GM12878 (cell line): ENCODE results near the gene STK40. TPM values are rescaled to one million over a fixed set of nuclear protein-coding genes. Genes with fewer than 3 reads are reported as not detected.

Source experiments
- ATAC-seq: fragments of 200-7000 bp; cut with Tn5 transposase; 3 replicates; pipeline ENCODE4 v1.9.1; 2020; ENCODE audit warnings: mild to moderate bottlenecking, moderate library complexity
- BruUV-seq: library from RNA; stranded (reverse); fragments of 400-500 nt; replicated peaks from 2 replicates; lab custom pipeline; 2021; lab: Mats Ljungman, UMichigan
- CTCF ChIA-PET: fragments of 300-600 bp; sonication (Branson Sonifier 250); formaldehyde crosslinking; extraction: SDS; loops from one replicate; lab custom pipeline; 2021; ENCODE audit warnings: inconsistent platforms; lab: Yijun Ruan, JAX
- POLR2A ChIA-PET: fragments of 350-600 bp; formaldehyde crosslinking; extraction: SDS; loops from one replicate; lab custom pipeline; 2021; ENCODE audit warnings: inconsistent platforms; lab: Charles Lee
- RAD21 ChIA-PET: fragments of 300-600 bp; sonication (Branson Sonifier 250); formaldehyde crosslinking; loops from one replicate; lab custom pipeline; 2023; ENCODE audit warnings: antibody characterized with exemption; ENCODE audit not compliant: unreplicated experiment; lab: Charles Lee
- SMC1A ChIA-PET: fragments of 300-600 bp; sonication (Branson Sonifier 250); formaldehyde crosslinking; loops from one replicate; lab custom pipeline; 2023; ENCODE audit not compliant: unreplicated experiment, uncharacterized antibody; lab: Charles Lee
- DNase-seq: peaks from one replicate; pipeline ENCODE4 v3.0.0-alpha.2; 2011; ENCODE audit warnings: low read depth, low spot score
- FAIRE-seq: peaks from 3 replicates; lab custom pipeline; 2011; peaks lifted over from hg19 to GRCh38; lab: Jason Lieb, UNC
- H2AFZ ChIP-seq: 2 replicates; pipeline ENCODE4 v1.6.0; 2011; ENCODE audit warnings: low read depth, low read length, control low read depth; ENCODE audit not compliant: control insufficient read depth
- H3K27ac ChIP-seq: 2 replicates; pipeline ENCODE4 v1.5.1; 2011; ENCODE audit warnings: control low read depth; ENCODE audit not compliant: control insufficient read depth, insufficient read depth
- H3K27me3 ChIP-seq, 2 experiments: replicated peaks in 1 of 2; 2 replicates each; pipeline versions ENCODE4 v1.6.0 to v1.6.1; 2011; ENCODE audit warnings: low read length in 1 of 2; ENCODE audit not compliant: control insufficient read depth in 2 of 2, insufficient read depth in 2 of 2
- H3K36me3 ChIP-seq, 2 experiments: 2 replicates each; pipeline ENCODE4 v1.5.1; 2011; ENCODE audit warnings: low read length in 1 of 2; ENCODE audit not compliant: control insufficient read depth in 2 of 2, insufficient read depth in 2 of 2
- H3K4me1 ChIP-seq: 2 replicates; pipeline ENCODE4 v1.6.1; 2011; ENCODE audit warnings: mild to moderate bottlenecking, low read length, moderate library complexity, mixed read lengths; ENCODE audit not compliant: control insufficient read depth, insufficient read depth
- H3K4me2 ChIP-seq: 2 replicates; pipeline ENCODE4 v1.6.0; 2011; ENCODE audit warnings: control low read depth; ENCODE audit not compliant: control insufficient read depth, insufficient read depth
- H3K4me3 ChIP-seq: fragments of 200-600 bp; sonication (generic); 2 replicates; pipeline ENCODE4 v1.5.1; 2016
- H3K79me2 ChIP-seq: 2 replicates; pipeline ENCODE4 v1.6.0; 2011; ENCODE audit warnings: low read length; ENCODE audit not compliant: control insufficient read depth, insufficient read depth
- H3K9ac ChIP-seq: 2 replicates; pipeline ENCODE4 v1.8.0; 2011; ENCODE audit warnings: low read length, control low read depth, mixed read lengths; ENCODE audit not compliant: control insufficient read depth, insufficient read depth
- H3K9me3 ChIP-seq: replicated peaks from 3 replicates; pipeline ENCODE4 v1.5.1; 2011; ENCODE audit warnings: mild to moderate bottlenecking, low read length; ENCODE audit not compliant: control insufficient read depth, insufficient read depth
- H4K20me1 ChIP-seq: 2 replicates; pipeline ENCODE4 v1.6.0; 2011; ENCODE audit not compliant: control insufficient read depth, insufficient read depth
- CHD1 ChIP-seq: IDR thresholded peaks from 2 replicates; pipeline ENCODE4 v1.6.1; 2012; ENCODE audit warnings: low read depth, low read length, improper control_type of control experiment
- CREB1 ChIP-seq: IDR thresholded peaks from 2 replicates; pipeline ENCODE4 v1.6.1; 2012; ENCODE audit warnings: low read depth, mild to moderate bottlenecking, inconsistent platforms
- DPF2 ChIP-seq: fragments of 450-650 bp; IDR thresholded peaks from 2 replicates; pipeline ENCODE4 v1.6.1; 2017; ENCODE audit warnings: mild to moderate bottlenecking
- IKZF1 ChIP-seq: fragments of 450-650 bp; conservative IDR thresholded peaks from 2 replicates; pipeline ENCODE4 v1.6.1; 2017; ENCODE audit warnings: antibody characterized with exemption, mild to moderate bottlenecking
- POLR2AphosphoS5 ChIP-seq: IDR thresholded peaks from 2 replicates; pipeline ENCODE4 v1.6.1; 2011; ENCODE audit warnings: mild to moderate bottlenecking, low read length, inconsistent platforms
- SREBF1 ChIP-seq: IDR thresholded peaks from 2 replicates; pipeline ENCODE4 v1.6.1; 2012; ENCODE audit warnings: mild to moderate bottlenecking, low read length
- STAT1 ChIP-seq: fragments of 450-650 bp; conservative IDR thresholded peaks from 2 replicates; pipeline ENCODE4 v1.6.1; 2014; ENCODE audit warnings: antibody characterized with exemption, mild to moderate bottlenecking
- TBL1XR1 ChIP-seq: IDR thresholded peaks from 2 replicates; pipeline ENCODE4 v1.6.1; 2012; ENCODE audit warnings: low read depth, low read length, improper control_type of control experiment
- ZBTB11 ChIP-seq: fragments of 450-650 bp; formaldehyde crosslinking; IDR thresholded peaks from 2 replicates; pipeline ENCODE4 v1.5.0; 2022; ENCODE audit warnings: mild to moderate bottlenecking, missing genetic modification characterization
- WGBS: methylation state at CpG from one replicate; pipeline ENCODE4 v1.1.6; 2016; ENCODE audit warnings: low lambda C conversion rate; ENCODE audit not compliant: insufficient replicate concordance, insufficient coverage; ENCODE audit errors: missing lambda C conversion rate; 5-methylcytosine and 5-hydroxymethylcytosine counted together
- in situ Hi-C: fragments of 300-500 bp; cut with MboI; formaldehyde crosslinking; loops from 9 replicates; pipeline ENCODE4 v1.14.3; 2018; ENCODE audit warnings: mixed read lengths
- intact Hi-C: fragments of 100-400 bp; cut with micrococcal nuclease; formaldehyde crosslinking; loops from one replicate; pipeline ENCODE4 v1.14.2; 2022; ENCODE audit not compliant: unreplicated experiment
- polyA plus RNA-seq, 11 experiments: library from polyadenylated mRNA; depleted of rRNA in 4 of 11; unstranded in 6 of 11; stranded (reverse) in 5 of 11; fragments of >200 nt; fragmentation: Nextera tagmentation in 4 of 11; fragmentation: Illumina TruSeq in 1 of 11; extraction: Ambion mirVana in 4 of 11; extraction: Trizol in 1 of 11; gene quantifications; 1 replicate in 1 of 11; 2 replicates in 10 of 11; pipeline versions ENCODE4 v1.2.1 to v1.2.3, GENCODE V29; 2011 to 2016; ENCODE audit warnings: inconsistent platforms in 2 of 11, missing spikeins in 2 of 11, low read depth in 1 of 11
- total RNA-seq, 4 experiments: library from RNA; depleted of rRNA in 3 of 4; stranded (reverse); fragments of >200 nt in 3 of 4; fragmentation: Illumina TruSeq in 1 of 4; extraction: Trizol in 1 of 4; gene quantifications; 2 replicates each; pipeline versions ENCODE4 v1.2.1 to v1.2.3, GENCODE V29; 2013 to 2021

Gene STK40
- total and polyA plus RNA-seq, 10 of the 15 experiments (the other 5 are each of a cell fraction or from before 2014, with no cell fraction given), result 0.27 to 51.0 (median 29.5) TPM

GRCh38 chr1:36359911-36360550 is 25.7 kb downstream of the STK40 start:
- no peaks in the 10 kb centered on the region for H4K20me1 ChIP-seq
- no peak overlapping the region for H3K4me3 ChIP-seq
- no peak for TF ChIP-seq POLR2AphosphoS5
- no peak for TF ChIP-seq SREBF1
- TF ChIP-seq DPF2, result 0 out of 2 replicates have a peak, but pooled peaks have one; percentile 30
- no peak for TF ChIP-seq IKZF1
- TF ChIP-seq CREB1, result 0 out of 2 replicates have a peak, but pooled peaks have one; percentile 48
- TF ChIP-seq CHD1, result no peak
- TF ChIP-seq STAT1, result no peak
- no peak for TF ChIP-seq ZBTB11 (CRISPR knock-in tag)
- no peak for TF ChIP-seq TBL1XR1
- TF ChIP-seq, all 136 proteins: peak for 2
- Histone ChIP-seq H2AFZ (no peak overlapping the region), H3K9ac (no peak overlapping the region), H3K4me2 (no peak overlapping the region), H3K9me3 (no peaks in the 10 kb centered on the region), H3K4me1 (peaks cover 6% of the 10 kb centered on the region), H3K27me3 (no peaks in the 10 kb centered on the region), H3K27ac (no peak overlapping the region), H3K79me2 (no peaks in the 10 kb centered on the region; the same call in none of the 2 replicates), H3K36me3 (peaks cover 5 to 27% of the 10 kb centered on the region in 2 experiments)
- BruUV-seq, result no TSS peak
- ChIA-PET CTCF (interaction anchor here (0.6 to 3.3 kb wide), 10 partner anchors 8 to 1089 kb away, joined by 3 to 14 read pairs (median 3); partner anchors contain the start of gene TRAPPC3), RAD21 (interaction anchor here (0.7 to 1.6 kb wide), 4 partner anchors 9 to 62 kb away, joined by 3 to 4 read pairs (median 3); no protein-coding TSS in a partner anchor), POLR2A (no interaction called here), SMC1A (interaction anchor here (0.8 to 3.4 kb wide), 10 partner anchors 9 to 62 kb away, joined by 3 to 10 read pairs (median 4); no protein-coding TSS in a partner anchor)
- WGBS, result 82% methylated on average over 6 of the region's 6 CpGs
- ATAC-seq (peak; percentile 34; the same call in 2 of the 3 replicates), DNase-seq (no peak), FAIRE-seq (no peak)
- in situ Hi-C loops, result no loop called here
- intact Hi-C loops, result no loop called here
